SHP77 (cell line): Measurements from ENCODE around the gene PIGZ.

ENCODE experiments used
- DNase-seq, 2 experiments: peaks; one replicate each; lab custom pipeline; 2025; lab: John Stamatoyannopoulos, UW

PIGZ gene

DNA sequence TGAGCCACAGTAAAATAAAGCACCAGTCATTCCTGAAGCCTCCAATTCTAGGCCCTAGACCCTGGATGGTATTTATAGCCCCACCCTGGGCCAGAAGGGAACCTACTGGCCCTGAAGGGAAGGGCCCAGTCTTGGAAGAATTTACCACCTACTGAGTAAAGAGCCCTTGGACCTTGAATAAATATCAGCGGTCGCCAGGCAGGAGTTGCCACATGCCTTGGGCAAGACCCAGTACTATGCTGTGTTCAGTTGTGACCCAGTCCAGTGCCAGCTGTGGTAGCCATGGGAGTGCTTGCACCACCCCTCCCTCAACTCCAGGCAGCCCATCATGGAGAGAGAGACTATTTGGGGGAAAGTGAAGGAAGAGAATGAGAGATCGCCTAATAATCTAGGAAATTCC lies 53.3 kb downstream of the PIGZ start:
- DNase-seq, result no peak

DNA sequence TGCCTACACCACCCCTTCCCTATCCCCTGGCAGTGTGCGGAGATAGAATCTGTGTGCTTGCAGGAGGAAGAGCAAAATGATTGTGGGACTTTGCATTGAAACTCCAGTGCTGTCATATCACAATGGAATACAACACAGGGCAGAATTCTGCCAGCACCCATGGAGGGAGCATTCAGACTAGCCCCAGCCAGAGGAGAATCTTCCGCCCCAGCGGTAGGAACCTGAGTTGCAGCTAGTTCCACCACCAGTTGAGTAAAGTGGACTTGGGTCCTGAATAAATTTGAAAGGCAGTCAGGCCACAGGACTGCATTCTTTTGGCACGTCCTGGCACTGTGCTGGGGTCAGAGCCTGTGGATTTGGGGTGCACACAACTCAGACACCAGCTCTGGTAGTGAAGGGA lies 53.8 kb downstream of the PIGZ start:
- no peak for DNase-seq

DNA sequence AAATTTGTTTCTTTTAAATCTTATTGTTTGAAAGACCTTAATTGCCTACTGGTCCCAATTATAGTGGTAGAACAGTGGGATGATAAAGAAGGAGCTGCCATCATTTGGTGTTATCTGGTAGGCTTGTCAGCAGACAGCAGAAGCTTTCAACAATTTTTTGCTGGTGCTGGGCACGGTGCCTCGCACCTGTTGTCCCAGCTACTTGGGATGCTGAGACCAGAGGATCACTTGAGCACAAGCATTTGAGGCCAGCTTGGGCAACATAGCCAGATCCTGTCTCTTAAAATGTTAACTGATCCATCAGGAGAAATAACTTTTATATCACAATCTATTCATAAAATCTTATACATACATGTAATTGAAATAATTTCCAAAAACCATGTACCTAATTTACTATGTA lies 64.9 kb downstream of the PIGZ start:
- no peak for DNase-seq

- DNase-seq, result no peak
These were observed 66.3 kb downstream of the PIGZ start for GRCh38 chr3:196902296-196902695.

GRCh38 chr3:196901768-196902167 lies 66.9 kb downstream of the PIGZ start:
- no peak for DNase-seq
